IPS-18a (cell line): Measurements from ENCODE around the gene PCDHGA3.
"Not testable (repeated sequence)": the region's sequence is repeated elsewhere in the genome, so short reads cannot be mapped to it uniquely, and the experiment has no call there.

Experiments used
- H3K27ac ChIP-seq: one replicate; pipeline ENCODE4 v1.5.1; 2013; ENCODE audit warnings: low read length
- H3K27me3 ChIP-seq: one replicate; pipeline ENCODE4 v1.6.1; 2013; ENCODE audit warnings: mild to moderate bottlenecking, low read length; ENCODE audit not compliant: control insufficient read depth, insufficient read depth
- H3K36me3 ChIP-seq: one replicate; pipeline ENCODE4 v1.6.1; 2013; ENCODE audit warnings: low read depth, low read length; ENCODE audit not compliant: control insufficient read depth
- H3K4me1 ChIP-seq: one replicate; pipeline ENCODE4 v1.6.1; 2013; ENCODE audit warnings: low read depth, low read length; ENCODE audit not compliant: control insufficient read depth
- H3K4me3 ChIP-seq: one replicate; pipeline ENCODE4 v1.5.1; 2013; ENCODE audit warnings: low read length
- H3K9ac ChIP-seq: one replicate; pipeline ENCODE4 v1.6.1; 2013; ENCODE audit warnings: mild to moderate bottlenecking, low read length, moderate library complexity
- H3K9me3 ChIP-seq: one replicate; pipeline ENCODE4 v1.6.1; 2013; ENCODE audit warnings: low read depth, low read length; ENCODE audit not compliant: control insufficient read depth

PCDHGA3 gene

DNA sequence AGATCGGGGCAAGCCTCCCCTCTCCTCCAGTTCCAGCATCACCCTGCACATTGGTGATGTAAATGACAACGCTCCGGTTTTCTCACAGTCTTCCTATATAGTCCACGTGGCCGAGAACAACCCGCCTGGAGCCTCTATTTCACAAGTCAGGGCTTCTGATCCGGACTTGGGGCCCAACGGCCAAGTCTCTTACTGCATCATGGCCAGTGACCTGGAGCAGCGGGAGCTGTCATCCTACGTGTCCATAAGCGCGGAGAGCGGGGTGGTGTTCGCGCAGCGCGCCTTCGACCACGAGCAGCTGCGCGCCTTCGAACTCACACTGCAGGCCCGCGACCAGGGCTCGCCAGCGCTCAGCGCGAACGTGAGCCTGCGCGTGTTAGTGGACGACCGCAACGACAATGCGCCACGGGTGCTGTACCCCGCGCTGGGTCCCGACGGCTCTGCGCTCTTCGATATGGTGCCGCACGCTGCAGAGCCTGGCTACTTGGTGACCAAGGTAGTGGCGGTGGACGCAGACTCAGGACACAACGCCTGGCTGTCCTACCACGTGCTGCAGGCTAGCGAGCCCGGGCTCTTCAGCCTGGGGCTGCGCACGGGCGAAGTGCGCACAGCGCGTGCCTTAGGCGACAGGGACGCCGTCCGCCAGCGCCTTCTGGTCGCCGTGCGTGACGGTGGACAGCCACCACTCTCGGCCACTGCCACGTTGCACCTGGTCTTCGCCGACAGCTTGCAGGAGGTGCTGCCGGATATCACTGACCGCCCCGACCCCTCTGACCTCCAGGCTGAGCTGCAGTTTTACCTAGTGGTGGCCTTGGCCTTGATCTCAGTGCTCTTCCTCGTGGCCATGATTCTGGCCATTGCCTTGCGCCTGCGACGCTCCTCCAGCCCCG is 45.8 kb downstream of the PCDHGA3 start:
- Histone ChIP-seq H3K4me1 (no peaks in the 10 kb centered on the region), H3K4me3 (no peak overlapping the region), H3K36me3 (no peaks in the 10 kb centered on the region), H3K9ac (no peak overlapping the region), H3K27ac (no peak overlapping the region), H3K27me3 (no peaks in the 10 kb centered on the region), H3K9me3 (peaks cover 40% of the 10 kb centered on the region)

DNA sequence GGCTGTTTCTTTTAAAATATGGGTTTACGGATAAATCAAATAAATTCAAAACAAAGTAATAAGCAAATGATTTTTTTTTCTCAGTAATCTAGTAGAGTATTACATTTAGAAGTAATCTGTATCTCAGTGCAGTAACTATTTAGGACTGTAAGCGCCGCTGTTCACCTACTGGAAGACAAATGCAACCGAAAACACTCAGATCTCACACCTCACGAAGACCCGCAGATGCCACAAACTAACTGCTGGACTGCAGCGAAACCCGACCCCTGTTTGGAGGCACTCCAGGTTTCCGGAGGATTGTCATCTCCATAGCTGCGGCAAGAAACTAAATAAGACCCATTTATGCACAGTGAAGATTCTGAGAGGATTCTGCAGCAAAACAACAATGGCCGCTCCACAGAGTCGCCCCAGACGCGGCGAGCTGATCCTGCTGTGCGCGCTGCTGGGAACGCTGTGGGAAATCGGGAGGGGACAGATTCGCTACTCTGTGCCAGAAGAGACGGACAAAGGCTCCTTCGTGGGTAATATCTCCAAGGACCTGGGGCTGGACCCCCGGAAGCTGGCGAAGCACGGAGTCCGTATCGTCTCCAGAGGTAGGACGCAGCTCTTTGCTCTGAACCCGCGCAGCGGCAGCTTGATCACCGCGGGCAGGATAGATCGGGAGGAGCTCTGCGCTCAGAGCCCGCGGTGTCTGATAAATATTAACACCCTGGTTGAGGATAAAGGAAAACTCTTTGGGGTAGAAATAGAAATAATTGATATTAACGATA is 49.0 kb downstream of the PCDHGA3 start, which contains the start of gene PCDHGA8:
Gene PCDHGA8 (plus strand): TSS at position 205 of the 770 bp plus-strand sequence. CDS start 181 bp downstream, at position 386.
- H3K9ac ChIP-seq, result no peak within 1 kb of the TSS
- H3K4me3 ChIP-seq, result no peak within 1 kb of the TSS
- no peaks in the 10 kb centered on the region for H3K36me3 ChIP-seq
- H3K9me3 ChIP-seq, result peaks cover 34% of the 10 kb centered on the region
- H3K4me1 ChIP-seq, result no peaks in the 10 kb centered on the region
- H3K27me3 ChIP-seq, result no peaks in the 10 kb centered on the region
- H3K27ac ChIP-seq, result no peak within 1 kb of the TSS

DNA sequence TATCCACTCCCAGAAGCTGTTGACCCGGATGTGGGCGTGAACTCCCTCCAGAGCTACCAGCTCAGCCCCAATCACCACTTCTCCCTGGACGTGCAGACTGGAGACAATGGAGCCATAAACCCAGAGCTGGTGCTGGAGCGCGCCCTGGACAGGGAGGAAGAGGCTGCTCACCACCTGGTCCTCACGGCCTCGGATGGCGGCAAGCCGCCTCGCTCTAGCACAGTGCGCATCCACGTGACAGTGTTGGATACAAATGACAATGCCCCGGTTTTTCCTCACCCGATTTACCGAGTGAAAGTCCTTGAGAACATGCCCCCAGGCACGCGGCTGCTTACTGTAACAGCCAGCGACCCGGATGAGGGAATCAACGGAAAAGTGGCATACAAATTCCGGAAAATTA is 49.6 kb downstream of the PCDHGA3 start:
- H3K9ac ChIP-seq, result no peak overlapping the region
- H3K27me3 ChIP-seq, result no peaks in the 10 kb centered on the region
- H3K4me1 ChIP-seq, result no peaks in the 10 kb centered on the region
- H3K9me3 ChIP-seq, result peaks cover 33% of the 10 kb centered on the region
- no peaks in the 10 kb centered on the region for H3K36me3 ChIP-seq
- H3K4me3 ChIP-seq, result no peak overlapping the region
- H3K27ac ChIP-seq, result no peak overlapping the region

DNA sequence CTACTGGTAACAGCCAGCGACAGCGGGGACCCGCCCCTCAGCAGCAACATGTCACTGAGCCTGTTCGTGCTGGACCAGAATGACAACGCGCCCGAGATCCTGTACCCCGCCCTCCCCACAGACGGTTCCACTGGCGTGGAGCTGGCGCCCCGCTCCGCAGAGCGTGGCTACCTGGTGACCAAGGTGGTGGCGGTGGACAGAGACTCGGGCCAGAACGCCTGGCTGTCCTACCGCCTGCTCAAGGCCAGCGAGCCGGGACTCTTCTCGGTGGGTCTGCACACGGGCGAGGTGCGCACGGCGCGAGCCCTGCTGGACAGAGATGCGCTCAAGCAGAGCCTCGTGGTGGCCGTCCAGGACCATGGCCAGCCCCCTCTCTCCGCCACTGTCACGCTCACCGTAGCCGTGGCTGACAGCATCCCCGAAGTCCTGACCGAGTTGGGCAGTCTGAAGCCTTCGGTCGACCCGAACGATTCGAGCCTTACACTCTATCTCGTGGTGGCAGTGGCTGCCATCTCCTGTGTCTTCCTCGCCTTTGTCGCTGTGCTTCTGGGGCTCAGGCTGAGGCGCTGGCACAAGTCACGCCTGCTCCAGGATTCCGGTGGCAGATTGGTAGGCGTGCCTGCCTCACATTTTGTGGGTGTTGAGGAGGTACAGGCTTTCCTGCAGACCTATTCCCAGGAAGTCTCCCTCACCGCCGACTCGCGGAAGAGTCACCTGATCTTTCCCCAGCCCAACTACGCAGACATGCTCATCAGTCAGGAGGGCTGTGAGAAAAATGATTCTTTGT is 51.0 kb downstream of the PCDHGA3 start:
- not testable (repeated sequence) for H3K27me3 ChIP-seq, H3K4me1 ChIP-seq, H3K27ac ChIP-seq, H3K9ac ChIP-seq, H3K4me3 ChIP-seq, H3K36me3 ChIP-seq
- peaks cover 34% of the 10 kb centered on the region for H3K9me3 ChIP-seq
